ENCODE data around the gene ZNF281.
"Not testable (repeated sequence)": the region's sequence is repeated elsewhere in the genome, so short reads cannot be mapped to it uniquely, and the experiment has no call there.

Gene ZNF281

GRCh38 chr1:200409761-200410565 is at the start of gene ZNF281:
Gene ZNF281 (minus strand): TSS chr1:200410036. CDS start chr1:200409705, 331 bp downstream.
- peak; percentile 96 for DNase-seq

GRCh38 chr1:200458780-200459179 is 48.9 kb upstream of the ZNF281 start:
- no peak for DNase-seq

GRCh38 chr1:200457810-200458209 is 48.0 kb upstream of the ZNF281 start:
- no peak for DNase-seq

- no peak for DNase-seq
Observed at GRCh38 chr1:200454425-200454824, 44.6 kb upstream of the ZNF281 start.

GRCh38 chr1:200453553-200453905 is 43.7 kb upstream of the ZNF281 start:
- DNase-seq: no peak

GRCh38 chr1:200452850-200453552 is 43.2 kb upstream of the ZNF281 start:
- no peak for DNase-seq

GRCh38 chr1:200448034-200448762 is 38.4 kb upstream of the ZNF281 start:
- peak; percentile 21 for DNase-seq

- DNase-seq: peak; percentile 22
Observed at GRCh38 chr1:200445213-200445612, 35.4 kb upstream of the ZNF281 start.

- DNase-seq: no peak
Observed at GRCh38 chr1:200444478-200444877, 34.6 kb upstream of the ZNF281 start.

- no peak for DNase-seq
Observed at GRCh38 chr1:200443860-200444259, 34.0 kb upstream of the ZNF281 start.

- no peak for DNase-seq
Observed at GRCh38 chr1:200442537-200443156, 32.8 kb upstream of the ZNF281 start.

GRCh38 chr1:200442023-200442422 is 32.2 kb upstream of the ZNF281 start:
- no peak for DNase-seq

GRCh38 chr1:200438911-200439310 is 29.1 kb upstream of the ZNF281 start:
- no peak for DNase-seq

GRCh38 chr1:200438413-200438812 is 28.6 kb upstream of the ZNF281 start:
- not testable (repeated sequence) for DNase-seq

- DNase-seq: peak; percentile 37
Observed at GRCh38 chr1:200437556-200438203, 27.8 kb upstream of the ZNF281 start.

GRCh38 chr1:200437088-200437487 is 27.3 kb upstream of the ZNF281 start:
- DNase-seq: no peak

GRCh38 chr1:200436436-200436835 is 26.6 kb upstream of the ZNF281 start:
- no peak for DNase-seq

- DNase-seq: no peak
Observed at GRCh38 chr1:200435200-200435780, 25.5 kb upstream of the ZNF281 start.

- DNase-seq: no peak
Observed at GRCh38 chr1:200433586-200433985, 23.8 kb upstream of the ZNF281 start.

- DNase-seq: no peak
Observed at GRCh38 chr1:200432586-200432985, 22.8 kb upstream of the ZNF281 start.

- DNase-seq: no peak
Observed at GRCh38 chr1:200429221-200429751, 19.4 kb upstream of the ZNF281 start.
